ENCODE data around the gene RC3H2.

RC3H2 gene

GRCh38 chr9:122904823-122905710, at the start of gene RC3H2:
TSS of gene RC3H2 (minus strand) at chr9:122905359. CDS start at chr9:122897509, 7,850 bp downstream.
- peak; percentile 99 for DNase-seq

- DNase-seq: no peak
Measured at GRCh38 chr9:122954253-122954691, 49.1 kb upstream of the RC3H2 start.

DNA sequence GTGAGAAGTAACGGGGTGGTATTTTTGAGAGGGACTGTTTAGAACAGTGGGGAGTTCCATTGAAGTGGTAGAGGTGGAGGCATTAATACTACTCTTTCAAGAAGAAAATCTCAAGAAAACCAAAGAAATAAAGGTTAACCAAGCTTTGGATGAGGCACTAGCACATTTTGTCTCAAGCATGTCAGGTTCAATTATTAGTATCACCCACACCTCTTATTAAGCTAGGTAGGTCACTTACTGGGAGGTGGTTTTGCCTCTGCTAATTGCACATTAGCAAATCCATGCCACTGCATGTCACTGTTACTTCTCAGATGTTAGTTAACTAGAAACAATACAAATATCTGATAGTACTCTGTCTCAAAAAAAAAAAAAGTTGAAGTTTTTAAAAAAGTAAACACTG, 45.9 kb upstream of the RC3H2 start:
- DNase-seq: no peak

- no peak for DNase-seq
Measured at GRCh38 chr9:122950263-122950662, 45.1 kb upstream of the RC3H2 start.

DNA sequence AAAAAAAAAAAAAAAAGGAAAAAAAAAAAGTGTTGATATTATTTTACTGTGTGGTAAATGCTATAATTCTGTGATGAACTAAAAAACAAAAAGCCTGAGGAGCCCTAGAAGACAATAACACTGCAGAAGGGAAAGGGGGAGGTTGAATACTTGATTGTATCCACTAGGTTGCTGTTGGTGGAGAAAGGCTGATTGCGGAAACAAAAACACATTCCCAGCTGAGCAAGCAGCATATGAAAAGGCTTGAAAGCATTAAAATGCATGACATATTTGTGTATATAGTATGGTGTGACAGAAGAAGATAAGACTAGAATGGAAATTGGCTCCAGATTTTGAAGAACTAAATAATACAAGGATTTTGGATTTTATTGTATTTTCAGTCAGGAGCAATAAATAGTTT, 44.5 kb upstream of the RC3H2 start:
- DNase-seq: no peak

DNA sequence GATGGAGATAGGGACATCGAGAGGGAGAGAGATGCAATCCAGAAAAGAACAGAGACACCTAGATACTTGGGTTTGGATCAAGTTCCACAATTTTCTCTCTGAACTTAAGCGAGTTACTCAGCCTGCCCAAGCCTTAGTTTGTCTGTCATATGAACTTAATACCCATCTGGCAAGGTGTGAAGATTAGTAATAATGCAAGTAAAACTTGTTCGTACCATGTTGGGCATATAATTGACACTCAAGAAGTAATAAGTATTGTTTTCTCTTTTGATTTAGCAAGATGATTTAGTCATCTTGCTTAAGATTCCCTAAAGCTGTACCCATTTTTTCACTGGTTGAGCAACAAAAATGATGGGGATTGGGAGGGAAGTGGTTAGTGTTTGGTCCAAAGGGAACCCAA, 43.2 kb upstream of the RC3H2 start:
- DNase-seq: no peak

- no peak for DNase-seq
Measured at GRCh38 chr9:122946461-122947005, 41.4 kb upstream of the RC3H2 start.

GRCh38 chr9:122944960-122945888, 40.1 kb upstream of the RC3H2 start:
- no peak for DNase-seq

- DNase-seq: no peak
Measured at GRCh38 chr9:122941582-122942234, 36.5 kb upstream of the RC3H2 start.

DNA sequence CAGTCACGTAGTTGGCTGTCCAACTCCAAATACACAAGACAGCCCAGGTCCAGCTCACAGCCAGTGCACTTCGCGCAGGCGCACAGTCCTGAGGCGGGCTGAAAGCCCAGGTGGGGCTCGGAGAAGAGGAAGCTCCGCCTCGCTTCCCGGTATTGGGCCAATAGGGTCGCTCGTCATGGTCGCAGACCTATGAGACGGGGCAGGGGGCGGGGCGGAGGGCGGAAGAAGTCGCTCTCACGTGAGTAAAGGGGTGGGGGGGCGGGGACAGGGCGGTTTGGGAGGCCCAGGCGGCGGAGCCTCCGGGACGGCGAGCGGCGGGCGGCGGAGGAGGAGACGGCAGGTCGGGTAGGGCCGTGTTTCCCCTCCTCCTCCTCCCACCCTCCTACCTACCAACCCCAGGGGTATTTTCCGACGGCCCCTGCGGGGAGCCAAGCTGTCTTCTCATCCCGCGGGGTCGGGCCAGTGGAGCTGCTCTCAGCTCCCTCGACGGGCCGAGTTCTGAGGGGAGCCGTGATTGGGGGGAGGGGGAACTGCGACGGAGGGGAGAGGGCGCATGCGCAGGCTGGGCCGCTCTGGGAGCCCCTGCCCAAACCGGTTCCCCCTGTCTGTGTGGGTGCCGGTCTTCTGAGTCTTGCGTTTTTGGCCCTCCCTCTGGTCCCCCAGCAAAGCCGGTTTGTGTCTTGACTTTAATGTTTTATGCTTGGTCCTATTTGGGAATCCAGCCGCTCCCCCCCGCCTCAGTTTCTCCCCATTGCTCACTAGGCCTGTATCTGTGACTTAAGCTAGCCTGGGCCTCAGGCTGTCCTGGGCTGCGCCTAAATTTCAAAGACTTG, 35.8 kb upstream of the RC3H2 start, which contains the start of gene RABGAP1:
Gene RABGAP1, plus strand, starts transcription at position 272 of the 833 bp plus-strand sequence. CDS start 16,040 bp downstream, outside the sequence.
- peak; percentile 95 for DNase-seq

GRCh38 chr9:122940454-122940748, 35.2 kb upstream of the RC3H2 start:
- DNase-seq: no peak

GRCh38 chr9:122939601-122940000, 34.4 kb upstream of the RC3H2 start:
- DNase-seq: peak; percentile 38

GRCh38 chr9:122936883-122937282, 31.7 kb upstream of the RC3H2 start:
- DNase-seq: no peak

GRCh38 chr9:122936464-122936863, 31.3 kb upstream of the RC3H2 start:
- DNase-seq: no peak

DNA sequence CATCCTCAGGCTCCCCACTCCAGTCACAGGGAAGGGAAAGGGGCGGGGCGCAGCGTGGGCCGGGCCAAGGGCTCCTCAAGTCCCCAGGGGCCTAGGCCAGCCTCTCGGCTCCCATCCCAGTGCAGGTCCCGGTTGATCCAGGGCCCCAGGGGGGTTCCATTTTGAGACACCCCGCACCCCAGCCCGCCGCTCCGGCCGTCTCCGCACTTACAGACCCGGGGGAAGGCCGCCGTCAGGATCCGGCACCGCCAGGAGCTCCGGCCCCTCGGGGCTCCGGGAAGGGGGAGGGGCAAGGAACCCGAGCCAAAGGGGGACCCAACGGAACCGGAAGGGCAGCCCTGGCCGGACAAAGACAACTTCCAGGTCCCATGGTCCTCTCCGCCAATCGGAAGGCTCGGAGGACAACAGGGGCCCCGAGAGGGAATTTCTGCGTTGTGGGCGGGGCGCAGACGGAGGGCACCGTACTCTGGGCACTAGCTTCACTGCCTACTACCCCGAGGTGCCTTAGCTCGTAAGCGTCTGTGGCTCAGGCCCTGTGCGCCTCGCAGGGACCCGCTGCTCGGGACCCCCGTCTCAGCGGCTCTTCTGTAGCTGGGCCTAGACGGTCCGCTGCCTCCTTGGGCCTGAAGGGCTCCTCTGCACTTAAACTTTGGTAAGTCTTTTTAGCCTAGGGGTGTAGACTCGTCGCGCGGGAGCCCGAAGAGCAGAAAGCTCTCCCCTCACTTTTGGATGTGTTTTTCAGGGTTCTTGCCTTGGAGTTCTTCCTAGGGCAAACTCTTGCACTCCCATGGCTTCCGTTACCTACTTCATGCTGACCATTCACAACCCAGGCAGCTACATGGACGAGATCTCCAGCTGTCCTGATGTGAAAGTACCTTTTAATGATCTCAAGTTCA, 26.3 kb upstream of the RC3H2 start, which contains the start of gene ZBTB26:
Gene ZBTB26, minus strand, starts transcription at position 287 of the 896 bp plus-strand sequence. CDS start 11,578 bp downstream, outside the sequence.
- peak; percentile 92 for DNase-seq

DNA sequence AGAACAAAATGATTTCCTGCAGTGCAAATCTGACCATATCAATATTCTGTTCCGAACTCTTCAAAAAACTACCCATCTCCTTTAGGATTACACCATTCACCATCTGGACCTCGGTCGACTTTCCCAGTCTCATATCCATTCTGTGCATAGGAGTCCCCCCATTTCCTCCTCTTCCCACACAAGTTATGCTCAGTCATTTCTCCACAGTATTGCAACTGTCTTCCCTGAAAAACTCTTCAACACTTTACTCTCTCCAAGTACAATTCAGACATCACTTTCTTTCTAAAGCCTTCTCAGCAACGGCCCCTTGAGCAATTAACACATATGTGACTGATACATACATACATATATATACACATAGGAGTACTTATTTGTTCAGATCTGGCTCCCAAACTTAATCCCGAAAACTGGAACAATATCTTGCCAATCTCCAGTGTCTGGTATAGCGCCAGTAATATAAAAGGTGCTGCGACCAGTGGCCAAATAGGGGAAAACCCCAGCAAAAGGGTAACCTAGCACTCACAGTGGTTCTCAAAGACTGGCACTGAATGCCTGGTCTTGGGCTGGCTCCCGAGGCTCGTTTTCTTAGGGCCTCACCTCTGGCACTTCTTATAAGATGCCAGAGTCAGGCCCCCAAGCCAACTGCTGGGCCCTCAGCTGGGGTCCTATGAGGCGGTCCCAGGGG, 25.5 kb upstream of the RC3H2 start:
- no peak for DNase-seq

GRCh38 chr9:122929796-122930354, 24.7 kb upstream of the RC3H2 start:
- DNase-seq: no peak

- no peak for DNase-seq
Measured at GRCh38 chr9:122923947-122924346, 18.8 kb upstream of the RC3H2 start.

GRCh38 chr9:122922713-122923112, 17.6 kb upstream of the RC3H2 start:
- no peak for DNase-seq

DNA sequence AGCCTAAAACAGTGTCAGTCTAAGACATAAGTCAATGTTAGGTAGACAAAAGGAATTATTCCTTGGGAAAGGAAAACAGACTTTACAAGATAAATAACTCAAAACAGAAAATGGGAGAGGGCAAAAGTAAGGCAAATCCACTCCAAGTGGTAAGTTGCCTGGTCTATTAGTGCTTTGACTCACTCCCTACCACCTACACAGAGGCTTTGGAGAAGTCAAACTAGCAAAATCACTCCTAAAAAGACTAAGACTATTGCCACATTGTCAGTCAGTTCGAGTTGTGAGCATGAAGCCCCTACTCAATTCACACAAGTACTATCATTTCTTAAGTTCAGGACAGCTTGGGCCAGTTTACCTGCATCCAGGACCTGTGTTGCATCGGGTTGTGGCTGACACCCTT, 13.2 kb upstream of the RC3H2 start:
- no peak for DNase-seq
